GM12892 (cell line): ENCODE data around the gene ORC4.

Source experiments
- POLR2A ChIP-seq: IDR thresholded peaks from 2 replicates; pipeline ENCODE4 v1.6.1; 2011; ENCODE audit warnings: low read depth, low read length, control low read depth
- POLR2AphosphoS5 ChIP-seq: IDR thresholded peaks from 2 replicates; pipeline ENCODE4 v1.6.1; 2011; ENCODE audit warnings: low read depth, low read length, control low read depth
- TAF1 ChIP-seq: IDR thresholded peaks from 2 replicates; pipeline ENCODE4 v1.6.1; 2011; ENCODE audit warnings: low read depth, mild to moderate bottlenecking, control low read depth, low read length, borderline replicate concordance

GRCh38 chr2:148065936-148066335 lies 45.4 kb upstream of the ORC4 start:
- TF ChIP-seq POLR2AphosphoS5, result no peak
- no peak for TF ChIP-seq POLR2A
- no peak for TF ChIP-seq TAF1
